Colonic mucosa (tissue), 4 donors: Measurements from ENCODE around the gene SAC3D1. TPM values are rescaled to one million over a fixed set of nuclear protein-coding genes. Genes with fewer than 3 reads are reported as not detected.

ENCODE experiments used
- DNase-seq: peaks from one replicate; pipeline ENCODE4 v3.0.0-alpha.2; 2020
- H3K27ac ChIP-seq: fragments of 200-600 bp; one replicate; pipeline ENCODE4 v1.8.0; 2021
- H3K27me3 ChIP-seq: fragments of 200-600 bp; one replicate; pipeline ENCODE4 v1.8.0; 2021
- H3K36me3 ChIP-seq: fragments of 200-600 bp; one replicate; pipeline ENCODE4 v1.8.0; 2021
- H3K4me1 ChIP-seq: fragments of 200-600 bp; one replicate; pipeline ENCODE4 v1.8.0; 2021; ENCODE audit warnings: mild to moderate bottlenecking
- H3K4me3 ChIP-seq: fragments of 200-600 bp; one replicate; pipeline ENCODE4 v1.8.0; 2021
- H3K9ac ChIP-seq, 2 donors: one replicate each; pipeline ENCODE4 v1.7.0; 2013; ENCODE audit warnings: control low read depth in 2 of 2, low read depth in 2 of 2, low read length in 2 of 2
- H3K9me3 ChIP-seq: fragments of 200-600 bp; one replicate; pipeline ENCODE4 v1.8.0; 2021
- CTCF ChIP-seq: fragments of 200-600 bp; IDR thresholded peaks from one replicate; pipeline ENCODE4 v1.8.0; 2022; ENCODE audit warnings: antibody characterized with exemption, mild to moderate bottlenecking
- intact Hi-C: fragments of 100-400 bp; cut with DNase I; formaldehyde crosslinking; loops from one replicate; pipeline ENCODE4 v1.14.1; 2022
- total RNA-seq, 2 donors: library from RNA; stranded (reverse); fragmentation: NEBNext Ultra II Directional in 1 of 2; extraction: Animal tissue kit (Norgen Biotek cat#: 25700) in 1 of 2; gene quantifications; one replicate each; pipeline ENCODE4 v1.2.1, GENCODE V29; 2021
- donor health status: healthy.
- donor health status: DM: no; HTN: no; CAD: no.
- donor health status: DM: no; HTN: no; CAD: no.

The SAC3D1 gene
- total RNA-seq, 2 donors from 2014 or later, result 12.9 to 26.7 TPM

DNA sequence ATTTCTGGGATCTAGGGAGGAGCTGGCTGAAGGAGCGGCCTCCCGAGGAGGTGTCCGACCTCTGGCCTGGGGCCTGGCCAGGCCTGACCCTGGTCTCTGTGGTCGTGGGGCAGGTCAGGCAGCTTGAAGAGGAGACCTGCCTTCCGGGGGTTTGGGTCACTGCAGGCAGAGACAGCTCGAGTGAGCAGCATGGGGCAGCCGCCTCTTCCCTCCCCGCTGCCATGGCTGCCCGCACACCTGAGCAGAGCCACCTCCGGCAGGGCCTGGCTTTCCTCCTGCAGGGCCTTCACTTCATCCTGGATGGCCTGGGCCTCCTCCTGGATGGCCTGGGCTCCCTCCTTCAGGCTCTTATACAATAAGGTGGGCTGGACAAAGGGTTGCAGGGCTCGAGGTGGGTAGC lies 25.3 kb downstream of the SAC3D1 start:
- intact Hi-C loops, result no loop called here
- Histone ChIP-seq H3K4me3 (no peak overlapping the region), H3K36me3 (no peaks in the 10 kb centered on the region), H3K27ac (no peak overlapping the region), H3K9me3 (no peaks in the 10 kb centered on the region), H3K9ac (no peak overlapping the region), H3K27me3 (no peaks in the 10 kb centered on the region), H3K4me1 (no peaks in the 10 kb centered on the region)
- no peak for TF ChIP-seq CTCF
- DNase-seq, result no peak

DNA sequence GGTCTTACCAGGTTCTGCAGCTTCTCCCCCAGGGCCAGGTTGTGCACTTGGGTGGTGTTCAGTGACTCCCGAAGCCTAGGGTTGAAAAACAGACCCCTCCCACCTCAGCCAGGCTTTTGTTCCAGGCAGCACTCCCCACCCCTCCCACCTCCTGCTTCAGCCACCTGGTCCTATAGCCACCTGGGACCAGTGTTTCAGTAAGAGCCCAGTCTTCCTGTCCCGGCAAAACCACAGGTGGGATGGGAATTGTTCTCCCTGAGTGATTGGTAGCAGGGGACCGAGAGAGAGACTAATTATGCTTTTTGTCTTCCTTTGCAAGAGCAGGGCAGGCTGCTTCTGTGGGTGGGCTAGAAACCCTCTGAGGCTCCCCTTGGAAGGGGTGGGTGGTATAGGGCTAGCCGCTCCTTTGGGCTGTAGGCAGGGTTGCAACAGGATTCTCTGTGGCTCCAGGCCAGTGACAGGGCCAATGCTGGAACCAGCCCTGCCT lies 25.8 kb downstream of the SAC3D1 start:
- Histone ChIP-seq H3K9ac (no peak overlapping the region), H3K9me3 (no peaks in the 10 kb centered on the region), H3K4me3 (no peak overlapping the region), H3K4me1 (no peaks in the 10 kb centered on the region), H3K27me3 (no peaks in the 10 kb centered on the region), H3K27ac (no peak overlapping the region), H3K36me3 (no peaks in the 10 kb centered on the region)
- intact Hi-C loops, result no loop called here
- TF ChIP-seq CTCF, result no peak
- DNase-seq, result no peak

DNA sequence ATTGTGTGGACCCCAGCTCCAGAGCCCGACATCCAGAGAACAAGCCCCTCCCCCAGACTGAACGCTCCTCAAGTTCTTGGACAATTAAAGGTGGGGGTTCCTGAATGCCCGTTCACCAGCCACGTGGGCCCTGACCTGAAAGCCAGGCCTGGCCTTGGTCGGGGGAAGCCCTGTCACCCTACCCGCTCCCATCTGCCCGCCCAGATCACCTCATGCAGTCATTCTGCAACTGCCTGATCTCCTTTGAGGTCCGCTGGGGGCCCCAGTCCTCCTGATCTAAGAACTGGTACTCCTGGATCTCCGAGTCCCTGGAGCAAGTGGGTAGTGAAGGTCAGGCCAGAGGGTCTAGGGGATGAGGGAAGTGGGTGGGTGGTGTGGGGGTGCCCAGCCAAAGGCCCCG lies 26.4 kb downstream of the SAC3D1 start:
- intact Hi-C loops, result no loop called here
- Histone ChIP-seq H3K9me3 (no peaks in the 10 kb centered on the region), H3K27ac (no peak overlapping the region), H3K27me3 (no peaks in the 10 kb centered on the region), H3K4me1 (no peaks in the 10 kb centered on the region), H3K36me3 (no peaks in the 10 kb centered on the region), H3K9ac (no peak overlapping the region), H3K4me3 (no peak overlapping the region)
- no peak for TF ChIP-seq CTCF
- DNase-seq, result no peak

- Histone ChIP-seq H3K4me1 (no peaks in the 10 kb centered on the region), H3K9me3 (no peaks in the 10 kb centered on the region), H3K27ac (no peak overlapping the region), H3K9ac (no peak overlapping the region), H3K27me3 (no peaks in the 10 kb centered on the region), H3K36me3 (no peaks in the 10 kb centered on the region), H3K4me3 (no peak overlapping the region)
- intact Hi-C loops, result no loop called here
- DNase-seq, result no peak
- TF ChIP-seq CTCF, result no peak
Observed at GRCh38 chr11:65069217-65069616, 28.2 kb downstream of the SAC3D1 start.

- no peak for DNase-seq
- Histone ChIP-seq H3K4me1 (no peaks in the 10 kb centered on the region), H3K4me3 (no peak overlapping the region), H3K9ac (no peak overlapping the region), H3K36me3 (no peaks in the 10 kb centered on the region), H3K27me3 (no peaks in the 10 kb centered on the region), H3K27ac (no peak overlapping the region), H3K9me3 (no peaks in the 10 kb centered on the region)
- intact Hi-C loops, result no loop called here
- no peak for TF ChIP-seq CTCF
Observed at GRCh38 chr11:65071907-65072630, 31.1 kb downstream of the SAC3D1 start.
